Iris pigment epithelial cell (primary cell): ENCODE data around the gene PCLO.

Experiments
- DNase-seq: peaks from one replicate; pipeline ENCODE4 v3.0.0-alpha.2; 2011; ENCODE audit warnings: low read depth

The PCLO gene

GRCh38 chr7:82839063-82839462 lies 323.6 kb downstream of the PCLO start:
- no peak for DNase-seq

- DNase-seq = no peak
These were observed 324.4 kb downstream of the PCLO start for GRCh38 chr7:82838314-82838713.

GRCh38 chr7:82823073-82823472 lies 339.6 kb downstream of the PCLO start:
- no peak for DNase-seq

- DNase-seq = no peak
These were observed 341.6 kb downstream of the PCLO start for GRCh38 chr7:82821037-82821436.

GRCh38 chr7:82818171-82818570 lies 344.5 kb downstream of the PCLO start:
- no peak for DNase-seq

GRCh38 chr7:82816272-82816671 lies 346.4 kb downstream of the PCLO start:
- DNase-seq = no peak

- peak; percentile 76 for DNase-seq
These were observed 352.0 kb downstream of the PCLO start for GRCh38 chr7:82810558-82811259.

GRCh38 chr7:82808633-82809032 lies 354.1 kb downstream of the PCLO start:
- no peak for DNase-seq

- peak; percentile 94 for DNase-seq
These were observed 357.1 kb downstream of the PCLO start for GRCh38 chr7:82805527-82805960.

- no peak for DNase-seq
These were observed 359.3 kb downstream of the PCLO start for GRCh38 chr7:82803411-82803810.

GRCh38 chr7:82789883-82790609 lies 372.6 kb downstream of the PCLO start:
- peak; percentile 74 for DNase-seq

GRCh38 chr7:82778021-82778420 lies 384.7 kb downstream of the PCLO start:
- peak; percentile 48 for DNase-seq

GRCh38 chr7:82762880-82763279 lies 399.8 kb downstream of the PCLO start:
- peak; percentile 18 for DNase-seq

GRCh38 chr7:82760831-82761230 lies 401.9 kb downstream of the PCLO start:
- peak; percentile 6 for DNase-seq

- no peak for DNase-seq
These were observed 402.6 kb downstream of the PCLO start for GRCh38 chr7:82760074-82760473.

- DNase-seq = peak; percentile 74
These were observed 406.8 kb downstream of the PCLO start for GRCh38 chr7:82755705-82756551.

GRCh38 chr7:82750007-82750406 lies 412.7 kb downstream of the PCLO start:
- no peak for DNase-seq

GRCh38 chr7:82745820-82746219 lies 416.9 kb downstream of the PCLO start:
- DNase-seq = peak; percentile 4

GRCh38 chr7:82745117-82745516 lies 417.6 kb downstream of the PCLO start:
- DNase-seq = peak; percentile 33

GRCh38 chr7:82742163-82742562 lies 420.5 kb downstream of the PCLO start:
- no peak for DNase-seq

GRCh38 chr7:82741493-82741892 lies 421.2 kb downstream of the PCLO start:
- DNase-seq = no peak

- peak; percentile 74 for DNase-seq
These were observed 422.3 kb downstream of the PCLO start for GRCh38 chr7:82740246-82740848.
